Mesenchymal stem cell (in vitro differentiated cells and primary cell): ENCODE measurements around the gene STK4.
A peak's percentile ranks its signal among the peaks of the same experiment; 100 is the strongest.

Experiments used
- DNase-seq: peaks from one replicate; pipeline ENCODE4 v3.0.0-alpha.2; 2013
- H2AFZ ChIP-seq: one replicate; pipeline ENCODE4 v1.6.1; 2013; ENCODE audit warnings: low read depth, mild to moderate bottlenecking, control low read depth, inconsistent platforms, low read length, moderate library complexity
- H2AK5ac ChIP-seq: 2 replicates; pipeline ENCODE4 v1.6.1; 2013; ENCODE audit warnings: low read length, moderate library complexity, mild to moderate bottlenecking, inconsistent platforms; ENCODE audit not compliant: severe bottlenecking
- H2BK120ac ChIP-seq: one replicate; pipeline ENCODE4 v1.6.1; 2013; ENCODE audit warnings: low read depth, mild to moderate bottlenecking, inconsistent platforms, low read length, moderate library complexity
- H2BK12ac ChIP-seq, 2 experiments: one replicate each; pipeline ENCODE4 v1.6.1; 2013; ENCODE audit warnings: inconsistent platforms in 2 of 2, low read length in 2 of 2, mild to moderate bottlenecking in 2 of 2, moderate library complexity in 2 of 2, control low read depth in 1 of 2
- H2BK15ac ChIP-seq: one replicate; pipeline ENCODE4 v1.6.1; 2013; ENCODE audit warnings: mild to moderate bottlenecking, low read depth, inconsistent platforms; ENCODE audit not compliant: poor library complexity, severe bottlenecking
- H2BK5ac ChIP-seq: 2 replicates; pipeline ENCODE4 v1.6.1; 2013; ENCODE audit warnings: low read depth, mild to moderate bottlenecking, low read length, control low read depth, inconsistent platforms; ENCODE audit not compliant: poor library complexity, severe bottlenecking
- H3K14ac ChIP-seq, 2 experiments: one replicate each; pipeline ENCODE4 v1.6.1; 2013; ENCODE audit warnings: inconsistent platforms in 2 of 2, low read length in 2 of 2, control low read depth in 1 of 2, mild to moderate bottlenecking in 1 of 2, moderate library complexity in 1 of 2
- H3K18ac ChIP-seq, 2 experiments: one replicate each; pipeline ENCODE4 v1.6.1; 2013; ENCODE audit warnings: inconsistent platforms in 2 of 2, low read length in 2 of 2, control low read depth in 1 of 2, low read depth in 1 of 2, mild to moderate bottlenecking in 1 of 2
- H3K23ac ChIP-seq, 2 experiments: one replicate each; pipeline ENCODE4 v1.6.1; 2013; ENCODE audit warnings: inconsistent platforms in 2 of 2, low read length in 2 of 2, mild to moderate bottlenecking in 2 of 2, moderate library complexity in 2 of 2, control low read depth in 1 of 2
- H3K27ac ChIP-seq: 2 replicates; pipeline ENCODE4 v1.5.1; 2013; ENCODE audit warnings: mild to moderate bottlenecking, moderate library complexity, low read length, control low read depth, inconsistent platforms; ENCODE audit not compliant: poor library complexity, severe bottlenecking
- H3K27me3 ChIP-seq, 2 experiments: 2 replicates each; pipeline versions ENCODE4 v1.6.1 to v1.7.0; 2013; ENCODE audit warnings: low read length in 2 of 2, mild to moderate bottlenecking in 2 of 2, moderate library complexity in 2 of 2, control low read depth in 1 of 2, inconsistent platforms in 1 of 2; ENCODE audit not compliant: control insufficient read depth in 1 of 2, insufficient read depth in 1 of 2
- H3K36me3 ChIP-seq, 2 experiments: 2 replicates each; pipeline versions ENCODE4 v1.6.1 to v1.7.0; 2013; ENCODE audit warnings: low read length in 2 of 2, control low read depth in 1 of 2, inconsistent platforms in 1 of 2, low read depth in 1 of 2, mild to moderate bottlenecking in 1 of 2; ENCODE audit not compliant: insufficient read depth in 2 of 2, control insufficient read depth in 1 of 2
- H3K4ac ChIP-seq, 2 experiments: one replicate each; pipeline ENCODE4 v1.6.1; 2013; ENCODE audit warnings: inconsistent platforms in 2 of 2, low read length in 2 of 2, mild to moderate bottlenecking in 2 of 2, moderate library complexity in 2 of 2, control low read depth in 1 of 2, low read depth in 1 of 2
- H3K4me1 ChIP-seq: 2 replicates; pipeline ENCODE4 v1.6.1; 2013; ENCODE audit warnings: low read depth, low read length, control low read depth; ENCODE audit not compliant: control insufficient read depth, insufficient read depth
- H3K4me2 ChIP-seq: 2 replicates; pipeline ENCODE4 v1.6.1; 2013; ENCODE audit warnings: low read length, mild to moderate bottlenecking, inconsistent platforms; ENCODE audit not compliant: poor library complexity, severe bottlenecking
- H3K4me3 ChIP-seq, 2 experiments: 2 replicates each; pipeline versions ENCODE4 v1.5.1 to v1.7.0; 2013; ENCODE audit warnings: low read length in 2 of 2, mild to moderate bottlenecking in 2 of 2, control low read depth in 1 of 2, low read depth in 1 of 2; ENCODE audit not compliant: insufficient read depth in 1 of 2
- H3K79me1 ChIP-seq: replicated peaks from 2 replicates; pipeline ENCODE4 v1.6.1; 2013; ENCODE audit warnings: mild to moderate bottlenecking, control low read depth, low read length, inconsistent platforms; ENCODE audit not compliant: poor library complexity, severe bottlenecking
- H3K9ac ChIP-seq: 2 replicates; pipeline ENCODE4 v1.7.0; 2013; ENCODE audit warnings: mild to moderate bottlenecking, low read length, moderate library complexity
- H3K9me3 ChIP-seq: 2 replicates; pipeline ENCODE4 v1.7.0; 2013; ENCODE audit warnings: mild to moderate bottlenecking, low read length; ENCODE audit not compliant: control insufficient read depth
- H4K8ac ChIP-seq: one replicate; pipeline ENCODE4 v1.6.1; 2013; ENCODE audit warnings: inconsistent platforms, mild to moderate bottlenecking, low read length, moderate library complexity
- H4K91ac ChIP-seq: one replicate; pipeline ENCODE4 v1.6.1; 2013; ENCODE audit warnings: mild to moderate bottlenecking, low read length, inconsistent platforms
- whole genome bisulfite sequencing: methylation state at CpG from one replicate; pipeline ENCODE4 v1.1.7; 2013; ENCODE audit warnings: mixed read lengths; 5-methylcytosine and 5-hydroxymethylcytosine counted together

STK4 gene

GRCh38 chr20:45041464-45042337 lies 75.4 kb downstream of the STK4 start:
- Histone ChIP-seq H2AK5ac (no peak overlapping the region), H2BK5ac (no peak overlapping the region), H2AFZ (no peak overlapping the region), H2BK15ac (no peak overlapping the region), H4K8ac (no peak overlapping the region), H3K36me3 (no peaks in the 10 kb centered on the region), H3K9ac (peak overlapping the region; percentile 22), H3K23ac (no peak overlapping the region), H3K14ac (no peak overlapping the region), H3K79me1 (peaks cover 9% of the 10 kb centered on the region), H3K4me3 (no peak overlapping the region), H3K27ac (no peak overlapping the region), H3K4me2 (no peak overlapping the region), H3K4me1 (peaks cover 3% of the 10 kb centered on the region), H3K18ac (no peak overlapping the region), H3K9me3 (no peaks in the 10 kb centered on the region), H3K27me3 (no peaks in the 10 kb centered on the region), H2BK120ac (no peak overlapping the region), H4K91ac (no peak overlapping the region), H2BK12ac (no peak overlapping the region), H3K4ac (no peak overlapping the region)
- peak; percentile 60 for DNase-seq
- WGBS, result 35% methylated on average over 3 of the region's 5 CpGs

- Histone ChIP-seq H3K79me1 (peaks cover 9% of the 10 kb centered on the region), H3K14ac (no peak overlapping the region), H4K91ac (no peak overlapping the region), H2BK5ac (no peak overlapping the region), H3K4me3 (no peak overlapping the region), H2AFZ (no peak overlapping the region), H3K18ac (no peak overlapping the region), H2BK12ac (no peak overlapping the region), H3K4me2 (no peak overlapping the region), H3K4ac (no peak overlapping the region), H3K27me3 (no peaks in the 10 kb centered on the region), H3K4me1 (peaks cover 3% of the 10 kb centered on the region), H3K9ac (no peak overlapping the region), H3K9me3 (no peaks in the 10 kb centered on the region), H2BK120ac (no peak overlapping the region), H2AK5ac (no peak overlapping the region), H3K23ac (no peak overlapping the region), H2BK15ac (no peak overlapping the region), H3K36me3 (no peaks in the 10 kb centered on the region), H4K8ac (no peak overlapping the region), H3K27ac (no peak overlapping the region)
- WGBS, result 100% methylated on average over 1 of the region's 1 CpG
- no peak for DNase-seq
Observed at GRCh38 chr20:45042978-45043377, 76.7 kb downstream of the STK4 start.

GRCh38 chr20:45044084-45044573 lies 77.8 kb downstream of the STK4 start:
- Histone ChIP-seq H2AK5ac (no peak overlapping the region), H2BK15ac (no peak overlapping the region), H3K4ac (no peak overlapping the region), H2BK12ac (no peak overlapping the region), H3K9me3 (no peaks in the 10 kb centered on the region), H3K4me2 (no peak overlapping the region), H3K4me3 (no peak overlapping the region), H3K27me3 (no peaks in the 10 kb centered on the region), H2BK5ac (no peak overlapping the region), H3K79me1 (peaks cover 14% of the 10 kb centered on the region), H3K23ac (no peak overlapping the region), H4K91ac (no peak overlapping the region), H3K18ac (no peak overlapping the region), H3K4me1 (peaks cover 3% of the 10 kb centered on the region), H4K8ac (no peak overlapping the region), H2BK120ac (no peak overlapping the region), H3K9ac (peak overlapping the region; percentile 16), H3K14ac (no peak overlapping the region), H2AFZ (no peak overlapping the region), H3K27ac (no peak overlapping the region), H3K36me3 (no peaks in the 10 kb centered on the region)
- DNase-seq, result peak; percentile 83
- WGBS, result 28% methylated on average over 4 of the region's 5 CpGs

- WGBS, result 93% methylated on average over 1 of the region's 3 CpGs
- Histone ChIP-seq H2BK5ac (no peak overlapping the region), H3K4ac (no peak overlapping the region), H3K18ac (no peak overlapping the region), H3K23ac (no peak overlapping the region), H2AFZ (no peak overlapping the region), H3K4me1 (peaks cover 3% of the 10 kb centered on the region), H4K8ac (no peak overlapping the region), H2BK12ac (no peak overlapping the region), H3K4me3 (no peak overlapping the region), H3K9ac (peak overlapping the region; percentile 14), H2AK5ac (no peak overlapping the region), H2BK120ac (no peak overlapping the region), H3K27ac (no peak overlapping the region), H3K4me2 (no peak overlapping the region), H3K27me3 (no peaks in the 10 kb centered on the region), H3K14ac (no peak overlapping the region), H2BK15ac (no peak overlapping the region), H4K91ac (no peak overlapping the region), H3K9me3 (no peaks in the 10 kb centered on the region), H3K36me3 (no peaks in the 10 kb centered on the region), H3K79me1 (peaks cover 12% of the 10 kb centered on the region)
- DNase-seq, result no peak
Observed at GRCh38 chr20:45044601-45045000, 78.3 kb downstream of the STK4 start.
